GM12878 (cell line): ENCODE data around the gene BPTF. TPM values are rescaled to one million over a fixed set of nuclear protein-coding genes. Genes with fewer than 3 reads are reported as not detected.

Experiments
- ATAC-seq: fragments of 200-7000 bp; cut with Tn5 transposase; 3 replicates; pipeline ENCODE4 v1.9.1; 2020; ENCODE audit warnings: mild to moderate bottlenecking, moderate library complexity
- BruUV-seq: library from RNA; stranded (reverse); fragments of 400-500 nt; replicated peaks from 2 replicates; lab custom pipeline; 2021; lab: Mats Ljungman, UMichigan
- CTCF ChIA-PET: fragments of 300-600 bp; sonication (Branson Sonifier 250); formaldehyde crosslinking; extraction: SDS; loops from one replicate; lab custom pipeline; 2021; ENCODE audit warnings: inconsistent platforms; lab: Yijun Ruan, JAX
- POLR2A ChIA-PET: fragments of 350-600 bp; formaldehyde crosslinking; extraction: SDS; loops from one replicate; lab custom pipeline; 2021; ENCODE audit warnings: inconsistent platforms; lab: Charles Lee
- RAD21 ChIA-PET: fragments of 300-600 bp; sonication (Branson Sonifier 250); formaldehyde crosslinking; loops from one replicate; lab custom pipeline; 2023; ENCODE audit warnings: antibody characterized with exemption; ENCODE audit not compliant: unreplicated experiment; lab: Charles Lee
- SMC1A ChIA-PET: fragments of 300-600 bp; sonication (Branson Sonifier 250); formaldehyde crosslinking; loops from one replicate; lab custom pipeline; 2023; ENCODE audit not compliant: unreplicated experiment, uncharacterized antibody; lab: Charles Lee
- DNase-seq: peaks from one replicate; pipeline ENCODE4 v3.0.0-alpha.2; 2011; ENCODE audit warnings: low read depth, low spot score
- FAIRE-seq: peaks from 3 replicates; lab custom pipeline; 2011; peaks lifted over from hg19 to GRCh38; lab: Jason Lieb, UNC
- H2AFZ ChIP-seq: 2 replicates; pipeline ENCODE4 v1.6.0; 2011; ENCODE audit warnings: low read depth, low read length, control low read depth; ENCODE audit not compliant: control insufficient read depth
- H3K27ac ChIP-seq: 2 replicates; pipeline ENCODE4 v1.5.1; 2011; ENCODE audit warnings: control low read depth; ENCODE audit not compliant: control insufficient read depth, insufficient read depth
- H3K27me3 ChIP-seq, 2 experiments: replicated peaks in 1 of 2; 2 replicates each; pipeline versions ENCODE4 v1.6.0 to v1.6.1; 2011; ENCODE audit warnings: low read length in 1 of 2; ENCODE audit not compliant: control insufficient read depth in 2 of 2, insufficient read depth in 2 of 2
- H3K36me3 ChIP-seq, 2 experiments: 2 replicates each; pipeline ENCODE4 v1.5.1; 2011; ENCODE audit warnings: low read length in 1 of 2; ENCODE audit not compliant: control insufficient read depth in 2 of 2, insufficient read depth in 2 of 2
- H3K4me1 ChIP-seq: 2 replicates; pipeline ENCODE4 v1.6.1; 2011; ENCODE audit warnings: mild to moderate bottlenecking, low read length, moderate library complexity, mixed read lengths; ENCODE audit not compliant: control insufficient read depth, insufficient read depth
- H3K4me2 ChIP-seq: 2 replicates; pipeline ENCODE4 v1.6.0; 2011; ENCODE audit warnings: control low read depth; ENCODE audit not compliant: control insufficient read depth, insufficient read depth
- H3K4me3 ChIP-seq: fragments of 200-600 bp; sonication (generic); 2 replicates; pipeline ENCODE4 v1.5.1; 2016
- H3K79me2 ChIP-seq: 2 replicates; pipeline ENCODE4 v1.6.0; 2011; ENCODE audit warnings: low read length; ENCODE audit not compliant: control insufficient read depth, insufficient read depth
- H3K9ac ChIP-seq: 2 replicates; pipeline ENCODE4 v1.8.0; 2011; ENCODE audit warnings: low read length, control low read depth, mixed read lengths; ENCODE audit not compliant: control insufficient read depth, insufficient read depth
- H3K9me3 ChIP-seq: replicated peaks from 3 replicates; pipeline ENCODE4 v1.5.1; 2011; ENCODE audit warnings: mild to moderate bottlenecking, low read length; ENCODE audit not compliant: control insufficient read depth, insufficient read depth
- H4K20me1 ChIP-seq: 2 replicates; pipeline ENCODE4 v1.6.0; 2011; ENCODE audit not compliant: control insufficient read depth, insufficient read depth
- CBX5 ChIP-seq: sonication (generic); IDR thresholded peaks from 2 replicates; pipeline ENCODE4 v1.6.1; 2016; ENCODE audit warnings: low read depth, moderate library complexity, mild to moderate bottlenecking, inconsistent platforms
- EZH2 ChIP-seq: IDR thresholded peaks from 2 replicates; pipeline ENCODE4 v1.6.1; 2012; ENCODE audit warnings: low read depth, mild to moderate bottlenecking, control low read depth, inconsistent platforms, low read length, borderline replicate concordance; ENCODE audit not compliant: control insufficient read depth
- IKZF2 ChIP-seq, 2 experiments: fragments of 450-650 bp; IDR thresholded peaks; 2 replicates each; pipeline ENCODE4 v1.6.1; 2017; ENCODE audit warnings: mild to moderate bottlenecking in 2 of 2, moderate library complexity in 2 of 2
- IRF4 ChIP-seq: IDR thresholded peaks from 2 replicates; pipeline ENCODE4 v1.6.1; 2011; ENCODE audit warnings: low read depth, low read length
- SIN3A ChIP-seq: IDR thresholded peaks from 2 replicates; pipeline ENCODE4 v1.6.1; 2012; ENCODE audit warnings: low read depth, low read length, improper control_type of control experiment
- SIX5 ChIP-seq: IDR thresholded peaks from 2 replicates; pipeline ENCODE4 v1.6.1; 2011; ENCODE audit warnings: mild to moderate bottlenecking, low read depth, low read length, moderate library complexity; ENCODE audit not compliant: severe bottlenecking
- SP1 ChIP-seq: IDR thresholded peaks from one replicate; pipeline ENCODE4 v1.6.1; 2011; ENCODE audit warnings: low read depth, low read length
- STAT1 ChIP-seq: fragments of 450-650 bp; conservative IDR thresholded peaks from 2 replicates; pipeline ENCODE4 v1.6.1; 2014; ENCODE audit warnings: antibody characterized with exemption, mild to moderate bottlenecking
- ZNF384 ChIP-seq: IDR thresholded peaks from 2 replicates; pipeline ENCODE4 v1.6.1; 2012; ENCODE audit warnings: low read depth, mild to moderate bottlenecking, low read length, improper control_type of control experiment, borderline replicate concordance
- in situ Hi-C: fragments of 300-500 bp; cut with MboI; formaldehyde crosslinking; loops from 9 replicates; pipeline ENCODE4 v1.14.3; 2018; ENCODE audit warnings: mixed read lengths
- intact Hi-C: fragments of 100-400 bp; cut with micrococcal nuclease; formaldehyde crosslinking; loops from one replicate; pipeline ENCODE4 v1.14.2; 2022; ENCODE audit not compliant: unreplicated experiment
- polyA plus RNA-seq, 11 experiments: library from polyadenylated mRNA; depleted of rRNA in 4 of 11; unstranded in 6 of 11; stranded (reverse) in 5 of 11; fragments of >200 nt; fragmentation: Nextera tagmentation in 4 of 11; fragmentation: Illumina TruSeq in 1 of 11; extraction: Ambion mirVana in 4 of 11; extraction: Trizol in 1 of 11; gene quantifications; 1 replicate in 1 of 11; 2 replicates in 10 of 11; pipeline versions ENCODE4 v1.2.1 to v1.2.3, GENCODE V29; 2011 to 2016; ENCODE audit warnings: inconsistent platforms in 2 of 11, missing spikeins in 2 of 11, low read depth in 1 of 11
- total RNA-seq, 4 experiments: library from RNA; depleted of rRNA in 3 of 4; stranded (reverse); fragments of >200 nt in 3 of 4; fragmentation: Illumina TruSeq in 1 of 4; extraction: Trizol in 1 of 4; gene quantifications; 2 replicates each; pipeline versions ENCODE4 v1.2.1 to v1.2.3, GENCODE V29; 2013 to 2021
- TF ChIP-seq, protein P1 (sequence below): fragments of 450-650 bp; IDR thresholded peaks from 2 replicates; pipeline ENCODE4 v1.6.1; 2018; ENCODE audit warnings: mild to moderate bottlenecking, low read depth, moderate library complexity; ENCODE audit not compliant: partially characterized antibody
- TF ChIP-seq, protein P2 (sequence below), 3 experiments: IDR thresholded peaks in 2 of 3; conservative IDR thresholded peaks in 1 of 3; 2 replicates each; pipeline ENCODE4 v1.5.1; 2011; ENCODE audit warnings: low read depth in 3 of 3, low read length in 3 of 3, mild to moderate bottlenecking in 3 of 3, control low read depth in 2 of 3, moderate library complexity in 2 of 3, inconsistent platforms in 1 of 3, mixed read lengths in 1 of 3; ENCODE audit not compliant: control insufficient read depth in 2 of 3, insufficient read depth in 1 of 3; ENCODE audit errors: extremely low read depth in 1 of 3

BPTF gene
- total and polyA plus RNA-seq, 10 of the 15 experiments (the other 5 are each of a cell fraction or from before 2014, with no cell fraction given), result 19.4 to 78.3 (median 44.8) TPM

DNA sequence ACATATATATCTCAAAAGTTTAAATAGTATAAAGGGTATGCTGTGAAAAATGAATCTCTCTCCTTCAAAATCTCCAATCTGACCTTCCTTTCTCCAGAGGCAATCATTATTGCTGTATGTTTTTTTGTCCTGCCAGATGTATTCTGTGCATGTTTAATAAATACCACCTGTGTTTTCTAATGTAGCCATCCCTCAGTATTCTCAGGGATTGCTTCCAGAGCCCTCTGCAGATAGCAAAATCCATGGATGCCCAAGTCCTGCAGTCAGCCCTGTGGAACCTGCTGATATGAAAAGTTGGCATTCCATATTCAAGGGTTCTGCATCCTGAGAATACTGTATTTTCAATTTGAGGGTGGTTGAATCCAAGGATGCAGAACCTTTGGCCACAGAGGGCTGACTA, 42.9 kb downstream of the BPTF start:
- no peak for ATAC-seq
- no peaks in the 10 kb centered on the region for H4K20me1 ChIP-seq
- in situ Hi-C loops, result no loop called here
- H3K9me3 ChIP-seq, result no peaks in the 10 kb centered on the region
- H3K4me2 ChIP-seq, result no peak overlapping the region
- POLR2A ChIA-PET, result no interaction called here
- TF ChIP-seq STAT1 (no peak), SIX5 (no peak), SIN3A (no peak), ZNF384 (no peak), IRF4 (no peak), EZH2 (no peak), IKZF2 (IDR thresholded peaks at IDR 0.05) (no peak), CBX5 (no peak), SP1 (no peak)
- TF ChIP-seq, protein P1, sequence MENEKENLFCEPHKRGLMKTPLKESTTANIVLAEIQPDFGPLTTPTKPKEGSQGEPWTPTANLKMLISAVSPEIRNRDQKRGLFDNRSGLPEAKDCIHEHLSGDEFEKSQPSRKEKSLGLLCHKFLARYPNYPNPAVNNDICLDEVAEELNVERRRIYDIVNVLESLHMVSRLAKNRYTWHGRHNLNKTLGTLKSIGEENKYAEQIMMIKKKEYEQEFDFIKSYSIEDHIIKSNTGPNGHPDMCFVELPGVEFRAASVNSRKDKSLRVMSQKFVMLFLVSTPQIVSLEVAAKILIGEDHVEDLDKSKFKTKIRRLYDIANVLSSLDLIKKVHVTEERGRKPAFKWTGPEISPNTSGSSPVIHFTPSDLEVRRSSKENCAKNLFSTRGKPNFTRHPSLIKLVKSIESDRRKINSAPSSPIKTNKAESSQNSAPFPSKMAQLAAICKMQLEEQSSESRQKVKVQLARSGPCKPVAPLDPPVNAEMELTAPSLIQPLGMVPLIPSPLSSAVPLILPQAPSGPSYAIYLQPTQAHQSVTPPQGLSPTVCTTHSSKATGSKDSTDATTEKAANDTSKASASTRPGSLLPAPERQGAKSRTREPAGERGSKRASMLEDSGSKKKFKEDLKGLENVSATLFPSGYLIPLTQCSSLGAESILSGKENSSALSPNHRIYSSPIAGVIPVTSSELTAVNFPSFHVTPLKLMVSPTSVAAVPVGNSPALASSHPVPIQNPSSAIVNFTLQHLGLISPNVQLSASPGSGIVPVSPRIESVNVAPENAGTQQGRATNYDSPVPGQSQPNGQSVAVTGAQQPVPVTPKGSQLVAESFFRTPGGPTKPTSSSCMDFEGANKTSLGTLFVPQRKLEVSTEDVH, result no peak
- TF ChIP-seq, protein P2, sequence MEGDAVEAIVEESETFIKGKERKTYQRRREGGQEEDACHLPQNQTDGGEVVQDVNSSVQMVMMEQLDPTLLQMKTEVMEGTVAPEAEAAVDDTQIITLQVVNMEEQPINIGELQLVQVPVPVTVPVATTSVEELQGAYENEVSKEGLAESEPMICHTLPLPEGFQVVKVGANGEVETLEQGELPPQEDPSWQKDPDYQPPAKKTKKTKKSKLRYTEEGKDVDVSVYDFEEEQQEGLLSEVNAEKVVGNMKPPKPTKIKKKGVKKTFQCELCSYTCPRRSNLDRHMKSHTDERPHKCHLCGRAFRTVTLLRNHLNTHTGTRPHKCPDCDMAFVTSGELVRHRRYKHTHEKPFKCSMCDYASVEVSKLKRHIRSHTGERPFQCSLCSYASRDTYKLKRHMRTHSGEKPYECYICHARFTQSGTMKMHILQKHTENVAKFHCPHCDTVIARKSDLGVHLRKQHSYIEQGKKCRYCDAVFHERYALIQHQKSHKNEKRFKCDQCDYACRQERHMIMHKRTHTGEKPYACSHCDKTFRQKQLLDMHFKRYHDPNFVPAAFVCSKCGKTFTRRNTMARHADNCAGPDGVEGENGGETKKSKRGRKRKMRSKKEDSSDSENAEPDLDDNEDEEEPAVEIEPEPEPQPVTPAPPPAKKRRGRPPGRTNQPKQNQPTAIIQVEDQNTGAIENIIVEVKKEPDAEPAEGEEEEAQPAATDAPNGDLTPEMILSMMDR (IDR thresholded peaks at IDR 0.05 in 2 of 3, conservative IDR thresholded peaks at IDR 0.05 in 1 of 3; ENCODE audit: control insufficient read depth in 2 of 3, extremely low read depth in 1 of 3, insufficient read depth in 1 of 3, low read depth in 3 of 3, low read length in 3 of 3), result no peak
- TF ChIP-seq, all 136 proteins: peak for 0
- Histone ChIP-seq H3K79me2 (peaks cover 26% of the 10 kb centered on the region), H3K4me3 (no peak overlapping the region), H3K9ac (no peak overlapping the region), H3K27ac (no peak overlapping the region), H3K36me3 (peaks cover 2% of the 10 kb centered on the region in 2 experiments; a peak in 3 of 4 replicates), H3K4me1 (peaks cover 2% of the 10 kb centered on the region; the same call in 1 of the 2 replicates), H3K27me3 (no peaks in the 10 kb centered on the region), H2AFZ (no peak overlapping the region)
- CTCF ChIA-PET, result no interaction called here
- SMC1A ChIA-PET, result interaction anchor here (0.8 kb wide), 1 partner anchor 71 kb away, joined by 3 read pairs; no protein-coding TSS in a partner anchor
- intact Hi-C loops, result no loop called here
- FAIRE-seq, result no peak
- no TSS peak for BruUV-seq
- DNase-seq, result no peak
- RAD21 ChIA-PET, result no interaction called here
